IMR-90 (cell line): ENCODE measurements around the gene ATP9B. TPM values are rescaled to one million over a fixed set of nuclear protein-coding genes. Genes with fewer than 3 reads are reported as not detected.

Experiments
- ATAC-seq: fragments of 200-7000 bp; cut with Tn5 transposase; 2 replicates; pipeline ENCODE4 v1.9.1; 2020; ENCODE audit warnings: low read depth, mild to moderate bottlenecking, moderate library complexity
- BruUV-seq: library from RNA; stranded (reverse); fragments of 400-500 nt; replicated peaks from 2 replicates; lab custom pipeline; 2021; lab: Mats Ljungman, UMichigan
- CTCF ChIA-PET: fragments of 300-600 bp; formaldehyde crosslinking; extraction: SDS; loops from one replicate; lab custom pipeline; 2021; ENCODE audit warnings: antibody characterized with exemption; lab: Yijun Ruan, JAX
- POLR2A ChIA-PET: fragments of 300-600 bp; sonication (Branson Sonifier 250); formaldehyde crosslinking; loops from one replicate; lab custom pipeline; 2022; ENCODE audit warnings: antibody characterized with exemption; ENCODE audit not compliant: unreplicated experiment; lab: Charles Lee
- DNase-seq: peaks from one replicate; pipeline ENCODE4 v3.0.0; 2013
- H2AFZ ChIP-seq: replicated peaks from 2 replicates; pipeline ENCODE3; 2013; ENCODE audit warnings: low read length, mild to moderate bottlenecking; ENCODE audit not compliant: poor library complexity
- H2AK5ac ChIP-seq: 2 replicates; pipeline ENCODE4 v1.6.1; 2013; ENCODE audit warnings: low read depth, low read length, inconsistent platforms
- H2AK9ac ChIP-seq: replicated peaks from 2 replicates; pipeline ENCODE3; 2013; ENCODE audit warnings: mild to moderate bottlenecking, low read depth, low read length, moderate library complexity; ENCODE audit not compliant: poor library complexity
- H2BK120ac ChIP-seq: 2 replicates; pipeline ENCODE4 v1.6.1; 2013; ENCODE audit warnings: low read depth, low read length, inconsistent platforms
- H2BK15ac ChIP-seq: 3 replicates; pipeline ENCODE4 v1.6.1; 2013; ENCODE audit warnings: low read depth, low read length, inconsistent platforms
- H2BK20ac ChIP-seq: 2 replicates; pipeline ENCODE4 v1.6.1; 2013; ENCODE audit warnings: low read depth, mild to moderate bottlenecking, inconsistent platforms, low read length, moderate library complexity
- H2BK5ac ChIP-seq: 2 replicates; pipeline ENCODE4 v1.6.1; 2013; ENCODE audit warnings: mild to moderate bottlenecking, low read depth, low read length, inconsistent platforms; ENCODE audit not compliant: poor library complexity, severe bottlenecking
- H3K14ac ChIP-seq: replicated peaks from 2 replicates; pipeline ENCODE4 v1.6.1; 2013; ENCODE audit warnings: low read depth, low read length, inconsistent platforms
- H3K18ac ChIP-seq: 2 replicates; pipeline ENCODE4 v1.6.1; 2013; ENCODE audit warnings: low read depth, low read length, control low read depth
- H3K23ac ChIP-seq: 2 replicates; pipeline ENCODE4 v1.6.1; 2013; ENCODE audit warnings: low read depth, low read length, inconsistent platforms
- H3K27ac ChIP-seq: 2 replicates; pipeline ENCODE4 v1.5.1; 2013; ENCODE audit warnings: mild to moderate bottlenecking, control low read depth, low read length; ENCODE audit not compliant: insufficient read depth
- H3K27me3 ChIP-seq: 2 replicates; pipeline ENCODE4 v1.6.1; 2013; ENCODE audit warnings: low read length; ENCODE audit not compliant: control insufficient read depth, insufficient read depth
- H3K36me3 ChIP-seq: 2 replicates; pipeline ENCODE4 v1.6.1; 2013; ENCODE audit warnings: low read length, mixed read lengths; ENCODE audit not compliant: control insufficient read depth, insufficient read depth
- H3K4ac ChIP-seq: 2 replicates; pipeline ENCODE4 v1.6.1; 2013; ENCODE audit warnings: low read depth, low read length, inconsistent platforms
- H3K4me1 ChIP-seq: 2 replicates; pipeline ENCODE4 v1.6.1; 2013; ENCODE audit warnings: low read length, mixed read lengths; ENCODE audit not compliant: control insufficient read depth, insufficient read depth
- H3K4me2 ChIP-seq: 2 replicates; pipeline ENCODE4 v1.6.1; 2013; ENCODE audit warnings: low read depth, mild to moderate bottlenecking, control low read depth, low read length, moderate library complexity
- H3K4me3 ChIP-seq: 2 replicates; pipeline ENCODE4 v1.5.1; 2013; ENCODE audit warnings: low read depth, mild to moderate bottlenecking, control low read depth, low read length, moderate library complexity; ENCODE audit not compliant: insufficient read depth
- H3K56ac ChIP-seq: 2 replicates; pipeline ENCODE4 v1.6.1; 2013; ENCODE audit warnings: low read length, inconsistent platforms; ENCODE audit not compliant: insufficient read depth; ENCODE audit errors: extremely low read depth
- H3K79me1 ChIP-seq, 2 experiments: 2 replicates each; pipeline ENCODE4 v1.6.1; 2013; ENCODE audit warnings: low read length in 2 of 2, inconsistent platforms in 1 of 2, low read depth in 1 of 2
- H3K9ac ChIP-seq: 2 replicates; pipeline ENCODE4 v1.6.1; 2013; ENCODE audit warnings: low read depth, low read length, control low read depth
- H3K9me1 ChIP-seq: 2 replicates; pipeline ENCODE4 v1.6.1; 2013; ENCODE audit warnings: low read length, inconsistent platforms; ENCODE audit not compliant: insufficient read depth
- H3K9me3 ChIP-seq: 2 replicates; pipeline ENCODE4 v1.6.1; 2013; ENCODE audit warnings: low read length; ENCODE audit not compliant: control insufficient read depth, insufficient read depth
- H4K20me1 ChIP-seq: 2 replicates; pipeline ENCODE4 v1.6.1; 2013; ENCODE audit warnings: low read length, inconsistent platforms; ENCODE audit not compliant: insufficient read depth
- H4K5ac ChIP-seq: 2 replicates; pipeline ENCODE4 v1.6.1; 2013; ENCODE audit warnings: mild to moderate bottlenecking, low read depth, low read length, control low read depth
- H4K8ac ChIP-seq, 2 experiments: 2 replicates each; pipeline ENCODE4 v1.6.1; 2013; ENCODE audit warnings: low read depth in 2 of 2, low read length in 2 of 2, control low read depth in 1 of 2, inconsistent platforms in 1 of 2
- H4K91ac ChIP-seq: 2 replicates; pipeline ENCODE4 v1.6.1; 2013; ENCODE audit warnings: low read depth, low read length, inconsistent platforms; ENCODE audit not compliant: insufficient read depth
- BHLHE40 ChIP-seq: fragments of 150-350 bp; IDR thresholded peaks from 2 replicates; pipeline ENCODE4 v1.6.1; 2016; ENCODE audit warnings: mild to moderate bottlenecking, low read depth, low read length
- CEBPB ChIP-seq: IDR thresholded peaks from 2 replicates; pipeline ENCODE4 v1.6.1; 2012; ENCODE audit warnings: low read depth, low read length, improper control_type of control experiment
- CTCF ChIP-seq: conservative IDR thresholded peaks from 2 replicates; pipeline ENCODE4 v1.5.1; 2012; ENCODE audit warnings: mild to moderate bottlenecking, low read depth, low read length, improper control_type of control experiment
- ELK1 ChIP-seq: fragments of 150-350 bp; IDR thresholded peaks from 2 replicates; pipeline ENCODE4 v1.6.1; 2016; ENCODE audit warnings: low read depth, mild to moderate bottlenecking, low read length, moderate library complexity, borderline replicate concordance
- FOS ChIP-seq: fragments of 150-350 bp; IDR thresholded peaks from 2 replicates; pipeline ENCODE4 v1.6.1; 2016; ENCODE audit warnings: low read depth, low read length
- MAFK ChIP-seq: IDR thresholded peaks from 2 replicates; pipeline ENCODE4 v1.6.1; 2012; ENCODE audit warnings: low read depth, low read length, improper control_type of control experiment
- MAZ ChIP-seq: IDR thresholded peaks from 2 replicates; pipeline ENCODE4 v1.6.1; 2012; ENCODE audit warnings: low read depth, mild to moderate bottlenecking, low read length, improper control_type of control experiment, moderate library complexity, borderline replicate concordance
- MXI1 ChIP-seq: IDR thresholded peaks from 2 replicates; pipeline ENCODE4 v1.6.1; 2012; ENCODE audit warnings: low read depth, mild to moderate bottlenecking, low read length, moderate library complexity, borderline replicate concordance
- NFE2L2 ChIP-seq: fragments of 150-350 bp; IDR thresholded peaks from 2 replicates; pipeline ENCODE4 v1.6.1; 2016; ENCODE audit warnings: low read depth, mild to moderate bottlenecking, low read length
- POLR2A ChIP-seq: IDR thresholded peaks from 2 replicates; pipeline ENCODE4 v1.6.1; 2012; ENCODE audit warnings: mild to moderate bottlenecking, low read depth, low read length
- RAD21 ChIP-seq: IDR thresholded peaks from 2 replicates; pipeline ENCODE4 v1.6.1; 2012; ENCODE audit warnings: low read length, improper control_type of control experiment
- RCOR1 ChIP-seq: IDR thresholded peaks from 2 replicates; pipeline ENCODE4 v1.6.1; 2012; ENCODE audit warnings: mild to moderate bottlenecking, low read length, improper control_type of control experiment; ENCODE audit not compliant: insufficient replicate concordance
- RFX5 ChIP-seq: IDR thresholded peaks from 2 replicates; pipeline ENCODE4 v1.8.0; 2012; ENCODE audit warnings: low read depth, mild to moderate bottlenecking, low read length, moderate library complexity
- SMC3 ChIP-seq: fragments of 150-350 bp; IDR thresholded peaks from 2 replicates; pipeline ENCODE4 v1.6.1; 2016; ENCODE audit warnings: low read depth, mild to moderate bottlenecking, antibody characterized with exemption, low read length, moderate library complexity
- USF2 ChIP-seq: fragments of 150-350 bp; IDR thresholded peaks from 2 replicates; pipeline ENCODE4 v1.6.1; 2017; ENCODE audit warnings: mild to moderate bottlenecking, antibody characterized with exemption, low read length, low read depth
- WGBS, 2 experiments: methylation state at CpG; one replicate each; pipeline versions ENCODE4 v1.1.5 to v1.1.7; 2013; ENCODE audit warnings: missing lambda C conversion rate in 2 of 2; ENCODE audit not compliant: insufficient read length in 1 of 2; ENCODE audit errors: extremely low coverage in 2 of 2; 5-methylcytosine and 5-hydroxymethylcytosine counted together
- dilution Hi-C: fragments of 300-500 bp; cut with HindIII; formaldehyde crosslinking; loops from one replicate; pipeline ENCODE4 v1.14.3; 2018; ENCODE audit warnings: low sequenced_read_pairs; ENCODE audit not compliant: unreplicated experiment
- in situ Hi-C: fragments of 300-500 bp; cut with MboI; formaldehyde crosslinking; loops from 3 replicates; pipeline ENCODE4 v1.14.3; 2019; ENCODE audit warnings: low sequenced_read_pairs, inconsistent platforms, mixed read lengths
- intact Hi-C: fragments of 100-400 bp; cut with micrococcal nuclease; formaldehyde crosslinking; loops from 2 replicates; pipeline ENCODE4 v1.10.0; 2022
- polyA plus RNA-seq, 3 experiments: library from polyadenylated mRNA; depleted of rRNA; stranded (reverse); fragments of >200 nt; gene quantifications; 2 replicates each; pipeline ENCODE4 v1.2.3, GENCODE V29; 2012; ENCODE audit warnings: low replicate concordance in 1 of 3
- total RNA-seq: library from RNA; depleted of rRNA; stranded (reverse); fragments of >200 nt; gene quantifications from 2 replicates; pipeline ENCODE4 v1.2.3, GENCODE V29; 2012

The ATP9B gene
- total and polyA plus RNA-seq, 2 of the 4 experiments (the other 2 are of a cell fraction): 11.0 to 11.5 TPM

DNA sequence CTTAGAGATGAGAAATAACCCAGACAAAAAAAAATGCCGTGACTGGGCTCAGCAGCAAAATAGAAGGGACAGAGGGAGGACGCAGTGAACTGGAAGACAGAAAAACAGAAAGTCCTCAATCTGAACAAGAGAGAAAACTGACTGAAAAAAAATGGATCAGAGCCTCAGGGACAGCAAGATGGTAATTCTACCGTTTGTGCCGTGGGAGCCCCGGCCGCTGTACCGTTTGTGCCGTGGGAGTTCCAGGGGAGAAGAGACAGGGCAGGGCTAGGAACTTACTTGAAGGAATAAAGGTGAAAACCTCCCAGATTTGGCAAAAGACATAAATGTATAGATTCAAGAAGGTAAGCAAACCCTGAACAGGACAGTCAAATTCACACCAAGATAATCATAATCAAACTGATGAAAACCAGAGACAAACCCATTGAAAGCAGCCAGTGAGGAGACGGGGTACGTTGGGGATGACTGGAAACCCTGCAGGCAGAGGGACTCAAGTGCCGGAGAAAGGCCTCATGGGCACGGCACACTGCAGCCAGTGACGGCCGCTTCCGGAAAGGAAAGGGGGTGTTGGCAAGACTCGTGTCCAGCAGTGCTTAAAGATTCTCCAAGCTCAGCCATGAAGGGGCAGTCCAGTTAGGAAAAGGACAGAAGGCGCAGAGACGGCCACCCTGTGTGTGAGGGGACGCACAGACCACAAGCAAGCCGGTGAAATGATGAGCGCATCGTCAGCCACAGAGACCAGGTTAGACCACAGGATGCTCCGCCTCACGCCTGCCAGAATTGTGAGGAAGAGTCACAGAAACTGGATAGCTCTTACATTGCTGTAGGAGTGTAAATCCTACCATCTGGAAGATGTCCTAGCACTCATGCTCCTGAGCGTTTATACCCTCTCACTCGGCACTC is 286.5 kb downstream of the ATP9B start:
- H2BK15ac ChIP-seq: no peak overlapping the region
- TF ChIP-seq MAFK (no peak), USF2 (no peak), ELK1 (no peak), CEBPB (no peak), RCOR1 (no peak), CTCF (no peak), MXI1 (no peak), NFE2L2 (no peak), BHLHE40 (no peak), MAZ (no peak), FOS (no peak), RFX5 (no peak), POLR2A (no peak), RAD21 (no peak), SMC3 (no peak)

More for the DNA sequence above, 286.5 kb downstream of the ATP9B start:
- POLR2A ChIA-PET: no interaction called here
- Histone ChIP-seq H2AK5ac (no peak overlapping the region), H4K8ac (no peak overlapping the region), H3K36me3 (peaks cover 5% of the 10 kb centered on the region; the same call in 1 of the 2 replicates), H2BK20ac (no peak overlapping the region), H3K4me1 (no peaks in the 10 kb centered on the region), H3K23ac (no peak overlapping the region), H3K4ac (no peak overlapping the region), H3K79me1 (no peaks in the 10 kb centered on the region), H3K56ac (no peak overlapping the region), H3K18ac (no peak overlapping the region), H3K27ac (no peak overlapping the region), H3K9me3 (no peaks in the 10 kb centered on the region), H2AK9ac (peak overlapping the region; percentile 55), H3K4me3 (no peak overlapping the region), H3K4me2 (no peak overlapping the region), H3K9ac (no peak overlapping the region), H2AFZ (no peak overlapping the region), H4K91ac (no peak overlapping the region), H2BK5ac (no peak overlapping the region), H4K20me1 (no peaks in the 10 kb centered on the region), H2BK120ac (no peak overlapping the region), H3K14ac (no peak overlapping the region), H4K5ac (no peak overlapping the region), H3K27me3 (no peaks in the 10 kb centered on the region), H3K9me1 (no peaks in the 10 kb centered on the region)
- intact Hi-C loops: no loop called here
- in situ Hi-C loops: no loop called here
- DNase-seq (no peak), ATAC-seq (0 out of 2 replicates have a peak, but pooled peaks have one; percentile 16)
- CTCF ChIA-PET: no interaction called here
- dilution Hi-C loops: no loop called here
- whole genome bisulfite sequencing, 2 experiments: 89% methylated on average over 14 of the region's 26 CpGs; no CpG with 5 or more reads in 1 of the 2 experiments
- BruUV-seq: no TSS peak
